LNCAP (cell line): ENCODE measurements around the gene RNLS.

Source experiments
- CTCF ChIP-seq: fragments of 450-650 bp; IDR thresholded peaks from 2 replicates; pipeline ENCODE4 v1.5.1; 2017; ENCODE audit warnings: mild to moderate bottlenecking

RNLS gene

GRCh38 chr10:88528806-88529570 lies 54.1 kb downstream of the RNLS start:
- no peak for TF ChIP-seq CTCF

- no peak for TF ChIP-seq CTCF
Observed at GRCh38 chr10:88528201-88528600, 54.9 kb downstream of the RNLS start.

- TF ChIP-seq CTCF, result no peak
Observed at GRCh38 chr10:88527245-88527644, 55.9 kb downstream of the RNLS start.

GRCh38 chr10:88526501-88527105 lies 56.5 kb downstream of the RNLS start:
- no peak for TF ChIP-seq CTCF

GRCh38 chr10:88525371-88526069 lies 57.6 kb downstream of the RNLS start:
- TF ChIP-seq CTCF, result no peak

GRCh38 chr10:88523739-88524400 lies 59.2 kb downstream of the RNLS start:
- no peak for TF ChIP-seq CTCF

- no peak for TF ChIP-seq CTCF
Observed at GRCh38 chr10:88522715-88523114, 60.4 kb downstream of the RNLS start.
